Caco-2 (cell line): ENCODE data around the gene SORL1-AS1.

Source experiments
- BruUV-seq: library from RNA; stranded (reverse); fragments of 400-500 nt; replicated peaks from 2 replicates; lab custom pipeline; 2021; lab: Mats Ljungman, UMichigan
- CTCF ChIA-PET: fragments of 300-600 bp; sonication (Branson Sonifier 250); formaldehyde crosslinking; loops from one replicate; lab custom pipeline; 2022; ENCODE audit warnings: antibody characterized with exemption; lab: Charles Lee
- POLR2A ChIA-PET: fragments of 300-600 bp; sonication (Branson Sonifier 250); formaldehyde crosslinking; loops from one replicate; lab custom pipeline; 2022; ENCODE audit warnings: antibody characterized with exemption; lab: Charles Lee
- DNase-seq, 2 experiments: peaks; one replicate each; pipeline versions ENCODE4 v3.0.0 to v3.0.0-alpha.2; 2020 to 2022
- H3K27me3 ChIP-seq: replicated peaks from 2 replicates; pipeline ENCODE4 v1.6.0; 2011; ENCODE audit warnings: low read length; ENCODE audit not compliant: control insufficient read depth, insufficient read depth
- H3K36me3 ChIP-seq: 2 replicates; pipeline ENCODE4 v1.5.1; 2011; ENCODE audit warnings: low read length; ENCODE audit not compliant: control insufficient read depth, insufficient read depth
- H3K4me1 ChIP-seq: fragments of 250-450 bp; sonication (Bioruptor Pico); 2 replicates; pipeline ENCODE4 v1.5.1; 2020; ENCODE audit warnings: mild to moderate bottlenecking
- H3K4me3 ChIP-seq: 2 replicates; pipeline ENCODE4 v1.5.1; 2011; ENCODE audit warnings: low read depth, mild to moderate bottlenecking, control low read depth, low read length
- H3K9me3 ChIP-seq: fragments of 250-450 bp; sonication (Bioruptor Pico); 2 replicates; pipeline ENCODE4 v1.5.1; 2020; ENCODE audit warnings: mild to moderate bottlenecking, moderate library complexity
- H3K27ac Mint-ChIP-seq: one replicate; pipeline ENCODE4 v1.8.0; 2022; ENCODE audit warnings: mixed read lengths; ENCODE audit not compliant: unreplicated experiment
- H3K27me3 Mint-ChIP-seq: one replicate; pipeline ENCODE4 v1.8.0; 2022; ENCODE audit warnings: mixed read lengths; ENCODE audit not compliant: insufficient read depth, unreplicated experiment
- H3K36me3 Mint-ChIP-seq: one replicate; pipeline ENCODE4 v1.8.0; 2022; ENCODE audit warnings: mild to moderate bottlenecking, mixed read lengths; ENCODE audit not compliant: insufficient read depth, unreplicated experiment
- H3K4me1 Mint-ChIP-seq: one replicate; pipeline ENCODE4 v1.8.0; 2022; ENCODE audit warnings: low read depth, mixed read lengths; ENCODE audit not compliant: unreplicated experiment
- H3K4me3 Mint-ChIP-seq: one replicate; pipeline ENCODE4 v1.8.0; 2022; ENCODE audit warnings: mild to moderate bottlenecking, moderate library complexity, mixed read lengths; ENCODE audit not compliant: unreplicated experiment
- H3K9me3 Mint-ChIP-seq: one replicate; pipeline ENCODE4 v1.8.0; 2022; ENCODE audit warnings: mixed read lengths; ENCODE audit not compliant: unreplicated experiment
- intact Hi-C: fragments of 100-400 bp; cut with micrococcal nuclease; formaldehyde crosslinking; loops from one replicate; pipeline ENCODE4 v1.10.0; 2022; ENCODE audit not compliant: unreplicated experiment
- TF ChIP-seq, protein P1 (sequence below), 2 experiments: fragments of 200-600 bp in 1 of 2; IDR thresholded peaks; 1 replicate in 1 of 2; 2 replicates in 1 of 2; pipeline versions ENCODE4 v1.5.1 to v1.8.0; 2011 to 2022; ENCODE audit warnings: antibody characterized with exemption in 1 of 2, control low read depth in 1 of 2, inconsistent platforms in 1 of 2, low read depth in 1 of 2, low read length in 1 of 2, mild to moderate bottlenecking in 1 of 2, moderate library complexity in 1 of 2; ENCODE audit not compliant: insufficient read depth in 1 of 2, severe bottlenecking in 1 of 2, unreplicated experiment in 1 of 2

Gene SORL1-AS1

DNA sequence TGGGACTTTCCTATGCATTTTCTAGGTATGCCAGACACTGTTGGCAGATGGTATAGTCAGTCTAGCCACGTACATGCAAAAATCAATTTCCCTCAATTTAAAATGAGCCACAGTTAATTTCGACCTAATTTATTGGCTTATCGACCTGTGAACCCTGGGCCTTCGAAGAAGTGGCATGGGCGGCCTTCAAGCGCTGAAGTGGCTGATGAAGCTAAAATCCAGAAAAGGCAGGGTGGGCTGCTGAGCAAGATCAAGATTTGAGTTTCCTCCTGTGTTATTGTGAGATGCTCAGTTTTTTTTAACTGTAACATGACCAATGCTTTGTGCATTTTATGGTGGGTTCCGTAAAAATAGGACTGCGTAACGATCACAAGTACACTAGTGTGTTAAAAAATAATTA is 5.8 kb upstream of the SORL1-AS1 start:
- CTCF ChIA-PET = no interaction called here

GRCh38 chr11:121456816-121457431 is 4.2 kb upstream of the SORL1-AS1 start:
- Mint-ChIP-seq H3K9me3 (no peaks in the 10 kb centered on the region), H3K27ac (no peak overlapping the region), H3K27me3 (no peaks in the 10 kb centered on the region), H3K4me3 (no peak overlapping the region), H3K36me3 (no peaks in the 10 kb centered on the region), H3K4me1 (peaks cover 26% of the 10 kb centered on the region)
- DNase-seq = no peak
- no TSS peak for BruUV-seq
- Histone ChIP-seq H3K9me3 (no peaks in the 10 kb centered on the region), H3K36me3 (no peaks in the 10 kb centered on the region), H3K4me3 (no peak overlapping the region), H3K4me1 (peaks cover 21% of the 10 kb centered on the region; the same call in 1 of the 2 replicates), H3K27me3 (no peaks in the 10 kb centered on the region)
- CTCF ChIA-PET = no interaction called here
- POLR2A ChIA-PET = no interaction called here
- intact Hi-C loops = no loop called here
- TF ChIP-seq, protein P1, sequence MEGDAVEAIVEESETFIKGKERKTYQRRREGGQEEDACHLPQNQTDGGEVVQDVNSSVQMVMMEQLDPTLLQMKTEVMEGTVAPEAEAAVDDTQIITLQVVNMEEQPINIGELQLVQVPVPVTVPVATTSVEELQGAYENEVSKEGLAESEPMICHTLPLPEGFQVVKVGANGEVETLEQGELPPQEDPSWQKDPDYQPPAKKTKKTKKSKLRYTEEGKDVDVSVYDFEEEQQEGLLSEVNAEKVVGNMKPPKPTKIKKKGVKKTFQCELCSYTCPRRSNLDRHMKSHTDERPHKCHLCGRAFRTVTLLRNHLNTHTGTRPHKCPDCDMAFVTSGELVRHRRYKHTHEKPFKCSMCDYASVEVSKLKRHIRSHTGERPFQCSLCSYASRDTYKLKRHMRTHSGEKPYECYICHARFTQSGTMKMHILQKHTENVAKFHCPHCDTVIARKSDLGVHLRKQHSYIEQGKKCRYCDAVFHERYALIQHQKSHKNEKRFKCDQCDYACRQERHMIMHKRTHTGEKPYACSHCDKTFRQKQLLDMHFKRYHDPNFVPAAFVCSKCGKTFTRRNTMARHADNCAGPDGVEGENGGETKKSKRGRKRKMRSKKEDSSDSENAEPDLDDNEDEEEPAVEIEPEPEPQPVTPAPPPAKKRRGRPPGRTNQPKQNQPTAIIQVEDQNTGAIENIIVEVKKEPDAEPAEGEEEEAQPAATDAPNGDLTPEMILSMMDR (IDR thresholded peaks at IDR 0.05; ENCODE audit: insufficient read depth in 1 of 2, low read depth in 1 of 2, low read length in 1 of 2, severe bottlenecking in 1 of 2, unreplicated experiment in 1 of 2) = no peak

More for the DNA sequence above, 5.8 kb upstream of the SORL1-AS1 start:
- intact Hi-C loops = no loop called here
- H3K4me1 ChIP-seq = peaks cover 13% of the 10 kb centered on the region; the same call in 1 of the 2 replicates
- POLR2A ChIA-PET = no interaction called here
- peaks cover 23% of the 10 kb centered on the region for H3K4me1 Mint-ChIP-seq
- no peaks in the 10 kb centered on the region for H3K36me3 ChIP-seq
- no TSS peak for BruUV-seq
- H3K27me3 ChIP-seq = no peaks in the 10 kb centered on the region
- TF ChIP-seq, protein P1 (IDR thresholded peaks at IDR 0.05; ENCODE audit: insufficient read depth in 1 of 2, low read depth in 1 of 2, low read length in 1 of 2, severe bottlenecking in 1 of 2, unreplicated experiment in 1 of 2) = no peak
- no peaks in the 10 kb centered on the region for H3K9me3 Mint-ChIP-seq
- no peak for DNase-seq
- H3K27ac Mint-ChIP-seq = no peak overlapping the region
- H3K9me3 ChIP-seq = no peaks in the 10 kb centered on the region
- H3K36me3 Mint-ChIP-seq = no peaks in the 10 kb centered on the region
- no peak overlapping the region for H3K4me3 ChIP-seq
- no peaks in the 10 kb centered on the region for H3K27me3 Mint-ChIP-seq
- no peak overlapping the region for H3K4me3 Mint-ChIP-seq

- H3K4me3 Mint-ChIP-seq = no peak overlapping the region
- no peaks in the 10 kb centered on the region for H3K9me3 ChIP-seq
- H3K27me3 ChIP-seq = no peaks in the 10 kb centered on the region
- no peak overlapping the region for H3K4me3 ChIP-seq
- H3K27ac Mint-ChIP-seq = no peak overlapping the region
- no peaks in the 10 kb centered on the region for H3K27me3 Mint-ChIP-seq
- ChIA-PET CTCF (no interaction called here), POLR2A (interaction anchor here (0.5 kb wide), 1 partner anchor 51 kb away, joined by 3 read pairs; no protein-coding TSS in a partner anchor)
- no TSS peak for BruUV-seq
- H3K4me1 ChIP-seq = peaks cover 23% of the 10 kb centered on the region
- DNase-seq = no peak
- TF ChIP-seq, protein P1 (IDR thresholded peaks at IDR 0.05; ENCODE audit: insufficient read depth in 1 of 2, low read depth in 1 of 2, low read length in 1 of 2, severe bottlenecking in 1 of 2, unreplicated experiment in 1 of 2) = no peak
- H3K36me3 Mint-ChIP-seq = no peaks in the 10 kb centered on the region
- no peaks in the 10 kb centered on the region for H3K36me3 ChIP-seq
- peaks cover 26% of the 10 kb centered on the region for H3K4me1 Mint-ChIP-seq
- no peaks in the 10 kb centered on the region for H3K9me3 Mint-ChIP-seq
- intact Hi-C loops = no loop called here
Measured at GRCh38 chr11:121456151-121456550, 3.4 kb upstream of the SORL1-AS1 start.
